Esophagus squamous epithelium (tissue), 4 donors: ENCODE measurements around the gene METTL23.

Source experiments
- CTCF ChIP-seq, 6 experiments: fragments of 450-650 bp in 4 of 6; fragments of 200-600 bp in 2 of 6; sonication (generic) in 2 of 6; IDR thresholded peaks; one replicate each; pipeline ENCODE4 v1.5.1; 2016 to 2019; ENCODE audit warnings: antibody characterized with exemption in 6 of 6, mild to moderate bottlenecking in 4 of 6, moderate library complexity in 4 of 6
- POLR2A ChIP-seq, 4 donors: fragments of 450-650 bp; IDR thresholded peaks; one replicate each; pipeline ENCODE4 v1.6.1; 2017; ENCODE audit warnings: antibody characterized with exemption in 4 of 4, mild to moderate bottlenecking in 4 of 4, moderate library complexity in 3 of 4

GRCh38 chr17:76716146-76716838 lies 10.3 kb upstream of the METTL23 start:
- TF ChIP-seq CTCF (IDR thresholded peaks at IDR 0.05) (no peak), POLR2A (IDR thresholded peaks at IDR 0.05) (no peak)
